ENCODE data around the gene NAP1L5.

Gene NAP1L5

DNA sequence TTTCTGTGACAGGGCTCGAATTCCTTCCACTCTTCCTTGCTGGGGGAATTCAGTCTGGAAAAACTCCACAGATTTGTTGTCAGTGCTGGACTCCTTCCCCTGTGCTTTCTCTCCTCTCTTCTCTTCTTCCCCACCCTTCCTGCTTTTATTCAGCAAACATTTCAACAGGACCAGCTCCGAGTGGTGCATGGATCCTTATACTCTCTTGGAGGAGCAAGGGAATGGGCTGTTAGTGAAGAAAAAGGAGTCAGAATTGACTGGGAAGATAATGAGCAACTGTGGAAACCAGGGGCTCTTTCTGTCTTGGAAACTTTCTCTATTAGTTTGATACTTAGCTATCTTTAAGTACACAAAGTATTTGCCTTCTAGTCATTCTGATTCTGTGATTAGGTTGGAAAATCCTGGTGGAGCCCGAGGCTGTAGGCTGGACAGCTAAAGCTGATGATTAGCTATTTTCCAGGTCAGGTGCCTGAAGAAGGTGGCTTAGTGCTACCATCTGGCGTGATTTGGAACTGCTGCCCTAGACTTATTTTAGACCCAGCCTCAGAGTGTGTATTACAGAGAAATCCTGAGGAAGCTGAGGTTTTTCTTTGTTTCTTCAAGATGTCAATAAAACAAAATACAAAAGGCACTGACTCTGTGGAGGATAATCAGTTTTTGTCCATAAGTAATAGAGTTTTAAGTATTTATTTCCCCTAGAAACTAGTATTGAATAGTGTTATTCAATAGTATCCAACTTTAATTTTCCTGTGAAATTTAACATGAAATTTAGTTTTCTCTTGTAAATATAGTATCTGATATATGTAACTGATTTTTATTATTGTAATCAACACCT, 38.4 kb downstream of the NAP1L5 start:
- peak; percentile 20 to 48 for DNase-seq

DNA sequence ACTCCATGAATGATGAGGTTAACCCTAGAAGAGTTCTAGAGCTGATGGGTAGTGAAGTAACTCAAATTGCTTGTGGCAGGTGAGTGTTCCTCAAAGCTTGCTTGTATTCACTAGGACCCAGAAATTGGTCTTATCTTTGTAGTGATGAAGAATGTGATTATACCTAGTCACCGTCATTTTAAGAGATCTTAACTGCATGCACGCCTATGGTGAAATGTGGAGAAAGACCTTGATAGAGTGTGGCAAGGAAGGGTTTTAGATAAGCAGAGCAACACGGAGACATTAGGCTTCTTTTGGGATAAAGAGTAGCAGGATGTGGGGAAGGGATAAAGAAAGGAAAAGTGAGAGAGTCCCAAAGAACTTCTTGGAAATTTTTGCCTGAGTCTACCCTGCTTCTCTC, 42.4 kb downstream of the NAP1L5 start:
- no peak for DNase-seq

DNA sequence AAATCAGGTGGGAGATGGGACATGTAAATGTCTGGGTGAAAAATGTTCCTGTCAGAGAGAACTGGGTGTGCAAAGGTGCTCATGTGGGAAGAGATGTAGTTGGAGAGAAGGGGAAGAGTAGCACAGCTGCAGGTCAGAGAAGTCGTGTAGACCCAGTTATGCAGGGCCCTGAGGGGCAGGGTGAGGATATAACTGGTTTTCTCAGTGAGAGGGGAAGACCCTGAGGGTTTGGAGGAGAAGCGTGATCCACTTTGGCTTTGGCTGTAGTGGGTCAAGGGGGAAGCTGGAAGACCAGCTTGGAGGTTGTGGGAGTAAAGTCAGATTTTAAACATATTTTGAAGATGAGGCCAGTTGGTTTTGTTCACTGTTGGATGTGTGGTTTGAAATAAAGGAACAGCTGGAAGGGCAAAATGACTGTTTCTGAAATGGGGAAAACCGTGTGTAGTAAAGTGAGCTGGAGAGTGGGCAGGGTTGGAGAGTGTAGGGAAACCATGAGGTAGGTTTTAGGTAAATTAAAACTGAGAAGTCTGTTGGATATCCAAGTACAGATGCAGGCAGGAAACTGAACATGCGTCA, 44.2 kb downstream of the NAP1L5 start:
- no peak for DNase-seq

DNA sequence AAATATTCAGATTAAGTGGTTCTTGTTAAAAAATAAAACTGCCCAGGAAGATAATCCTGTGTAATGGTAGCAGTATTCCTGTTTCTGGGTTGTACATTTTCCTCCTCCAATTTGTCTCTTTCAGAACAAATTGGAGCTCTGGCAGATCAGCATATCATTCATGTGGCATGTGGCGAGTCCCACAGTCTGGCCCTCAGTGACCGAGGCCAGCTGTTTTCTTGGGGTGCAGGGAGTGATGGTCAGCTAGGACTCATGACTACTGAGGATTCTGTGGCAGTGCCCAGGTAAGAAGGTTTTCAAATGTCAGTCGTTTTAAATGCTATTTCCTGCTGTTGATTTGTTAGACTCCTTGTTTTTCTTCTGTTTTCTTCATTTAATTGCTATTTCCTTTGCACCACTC, 47.9 kb downstream of the NAP1L5 start:
- no peak for DNase-seq

DNA sequence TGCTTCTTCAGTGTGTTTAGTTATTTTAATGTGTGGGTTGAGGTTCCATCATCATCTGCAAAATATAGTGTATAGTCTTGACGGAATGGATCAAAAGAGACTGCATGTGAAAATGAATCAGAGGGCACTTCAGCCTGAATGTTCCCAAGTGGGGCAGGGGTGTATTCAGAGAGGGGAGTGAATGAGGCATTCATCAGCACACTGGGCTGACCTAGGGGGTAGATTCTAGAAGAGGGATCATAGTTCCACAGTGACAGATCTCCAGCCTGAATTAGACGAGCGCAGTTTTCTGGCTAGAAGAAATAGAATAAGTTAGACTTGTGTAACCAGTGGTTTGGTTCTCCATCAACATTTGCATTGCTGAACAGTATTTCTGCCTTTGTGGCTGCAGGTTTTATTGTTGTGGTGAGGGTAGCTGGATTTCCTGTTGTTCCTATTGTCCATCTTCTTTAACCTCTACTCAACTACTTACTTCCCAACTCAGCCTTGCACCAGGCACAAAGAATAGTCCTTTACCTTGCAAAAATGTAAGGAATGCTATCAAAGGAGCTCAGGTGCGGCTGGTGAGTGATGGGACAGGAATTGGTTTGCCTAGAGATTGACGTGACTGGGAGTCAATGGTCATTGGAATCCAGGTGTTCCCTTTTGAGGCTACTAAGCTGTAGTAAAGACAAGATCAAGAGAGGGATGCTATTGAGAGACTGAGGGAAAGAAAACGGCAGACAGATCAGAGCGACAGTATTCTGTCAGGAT, 50.9 kb downstream of the NAP1L5 start:
- DNase-seq = no peak

DNA sequence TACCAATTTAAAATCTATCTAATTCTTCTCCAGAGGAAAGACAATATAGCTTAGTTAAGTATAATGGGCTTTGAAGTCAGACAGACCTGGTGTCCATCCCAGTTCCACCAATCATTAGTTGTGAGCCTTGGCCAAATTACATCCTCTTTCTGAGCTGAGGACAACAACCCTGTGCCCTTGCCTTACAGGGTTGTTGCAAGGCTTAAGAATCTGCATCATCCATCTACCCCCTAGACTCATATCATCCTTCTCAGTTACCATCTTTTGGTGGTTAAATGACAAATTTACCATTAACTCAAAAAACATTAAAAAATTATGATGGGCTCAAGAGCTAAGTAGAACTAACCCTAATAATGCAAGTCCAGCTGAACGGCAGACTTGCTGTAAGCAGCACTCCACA, 51.6 kb downstream of the NAP1L5 start:
- no peak for DNase-seq
